Transverse colon (tissue), 4 donors: ENCODE results near the gene CCR3.

ENCODE experiments used
- POLR2A ChIP-seq: fragments of 450-650 bp; IDR thresholded peaks from one replicate; pipeline ENCODE4 v1.6.1; 2016; ENCODE audit warnings: antibody characterized with exemption, mild to moderate bottlenecking, moderate library complexity
- POLR2AphosphoS5 ChIP-seq, 3 donors: sonication (generic); formaldehyde crosslinking; IDR thresholded peaks; one replicate each; pipeline ENCODE4 v1.6.1; 2016; ENCODE audit warnings: antibody characterized with exemption in 3 of 3
- TF ChIP-seq, protein P1 (sequence below), 5 experiments: fragments of 200-600 bp in 3 of 5; fragments of 450-650 bp in 2 of 5; sonication (generic) in 3 of 5; IDR thresholded peaks; 1 replicate in 2 of 5; 2 replicates in 3 of 5; pipeline ENCODE4 v1.5.1; 2016 to 2017; ENCODE audit warnings: antibody characterized with exemption in 5 of 5, inconsistent platforms in 3 of 5, mild to moderate bottlenecking in 2 of 5, moderate library complexity in 1 of 5

DNA sequence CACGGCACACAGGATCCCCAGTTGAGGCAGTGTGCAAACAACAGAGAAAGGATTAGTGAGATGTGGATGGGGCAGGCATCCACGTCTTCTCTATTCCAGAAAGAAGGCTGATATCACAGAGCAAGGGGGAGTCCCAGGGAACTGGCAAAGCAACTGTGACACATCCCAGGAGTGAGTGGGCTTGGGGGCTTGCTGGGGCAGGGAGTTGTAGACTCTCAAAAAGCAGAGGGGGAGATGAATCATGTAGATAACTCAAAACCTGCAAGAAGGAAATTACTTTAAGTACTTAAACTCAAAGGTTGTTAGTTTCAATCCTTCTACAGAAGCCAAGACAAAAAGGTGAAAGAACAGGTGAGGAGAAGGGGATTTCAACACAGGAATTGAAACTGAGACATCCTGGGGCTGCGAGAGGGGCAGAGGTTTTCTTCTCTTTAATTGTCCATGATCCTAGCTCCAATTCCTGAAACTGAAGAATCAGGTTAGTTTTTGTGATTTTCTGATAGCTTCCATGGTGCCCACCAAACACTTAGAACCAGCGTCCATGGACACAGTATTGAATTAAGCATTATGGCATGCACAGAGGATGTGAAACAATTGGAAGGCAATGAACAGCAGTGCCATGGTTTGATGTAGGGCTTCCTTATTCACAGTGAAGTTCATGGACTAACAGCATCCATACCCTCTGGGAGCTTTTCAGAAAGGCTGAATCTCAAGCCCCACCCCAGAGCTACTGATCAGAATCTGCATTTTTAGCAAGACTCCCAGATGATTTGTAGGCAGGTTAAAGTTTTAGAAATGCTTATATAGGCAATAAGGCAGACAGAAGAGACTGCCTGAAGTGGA, 52.0 kb downstream of the CCR3 start:
- TF ChIP-seq POLR2AphosphoS5 (IDR thresholded peaks at IDR 0.05) (no peak), POLR2A (no peak)
- TF ChIP-seq, protein P1, sequence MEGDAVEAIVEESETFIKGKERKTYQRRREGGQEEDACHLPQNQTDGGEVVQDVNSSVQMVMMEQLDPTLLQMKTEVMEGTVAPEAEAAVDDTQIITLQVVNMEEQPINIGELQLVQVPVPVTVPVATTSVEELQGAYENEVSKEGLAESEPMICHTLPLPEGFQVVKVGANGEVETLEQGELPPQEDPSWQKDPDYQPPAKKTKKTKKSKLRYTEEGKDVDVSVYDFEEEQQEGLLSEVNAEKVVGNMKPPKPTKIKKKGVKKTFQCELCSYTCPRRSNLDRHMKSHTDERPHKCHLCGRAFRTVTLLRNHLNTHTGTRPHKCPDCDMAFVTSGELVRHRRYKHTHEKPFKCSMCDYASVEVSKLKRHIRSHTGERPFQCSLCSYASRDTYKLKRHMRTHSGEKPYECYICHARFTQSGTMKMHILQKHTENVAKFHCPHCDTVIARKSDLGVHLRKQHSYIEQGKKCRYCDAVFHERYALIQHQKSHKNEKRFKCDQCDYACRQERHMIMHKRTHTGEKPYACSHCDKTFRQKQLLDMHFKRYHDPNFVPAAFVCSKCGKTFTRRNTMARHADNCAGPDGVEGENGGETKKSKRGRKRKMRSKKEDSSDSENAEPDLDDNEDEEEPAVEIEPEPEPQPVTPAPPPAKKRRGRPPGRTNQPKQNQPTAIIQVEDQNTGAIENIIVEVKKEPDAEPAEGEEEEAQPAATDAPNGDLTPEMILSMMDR (IDR thresholded peaks at IDR 0.05), result no peak
